GM19452 (cell line): ENCODE results near the gene TAP1.
"Not testable (repeated sequence)": the region's sequence is repeated elsewhere in the genome, so short reads cannot be mapped to it uniquely, and the experiment has no call there.

Source experiments
- ATAC-seq: cut with Tn5 transposase; IDR thresholded peaks from one replicate; pipeline ENCODE4 v1.9.1; 2021; ENCODE audit not compliant: unreplicated experiment

TAP1 gene

GRCh38 chr6:32805404-32805803 lies 48.1 kb downstream of the TAP1 start:
- not testable (repeated sequence) for ATAC-seq

GRCh38 chr6:32803416-32803815 lies 50.1 kb downstream of the TAP1 start:
- ATAC-seq: no peak

- no peak for ATAC-seq
These were observed 53.8 kb downstream of the TAP1 start for GRCh38 chr6:32799740-32800139.

DNA sequence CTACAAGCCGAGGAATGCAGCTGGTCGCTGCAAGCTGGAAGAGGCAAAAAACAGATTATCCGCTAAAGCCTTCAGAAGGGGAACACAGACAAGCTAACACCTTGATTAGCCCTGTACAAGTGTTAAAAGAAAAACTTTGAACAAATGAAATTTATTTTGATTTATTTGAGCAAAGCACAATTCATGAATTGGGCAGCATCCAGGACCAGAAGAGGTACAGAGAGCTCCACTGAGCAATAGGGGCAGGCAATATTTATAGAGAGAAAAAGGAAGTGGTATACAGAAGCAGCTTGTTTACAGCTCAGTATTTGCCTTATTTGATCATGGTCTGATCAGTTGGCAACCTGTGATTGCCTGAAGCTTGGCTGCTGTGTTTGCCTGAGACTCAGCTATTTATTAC lies 54.3 kb downstream of the TAP1 start:
- ATAC-seq: no peak

DNA sequence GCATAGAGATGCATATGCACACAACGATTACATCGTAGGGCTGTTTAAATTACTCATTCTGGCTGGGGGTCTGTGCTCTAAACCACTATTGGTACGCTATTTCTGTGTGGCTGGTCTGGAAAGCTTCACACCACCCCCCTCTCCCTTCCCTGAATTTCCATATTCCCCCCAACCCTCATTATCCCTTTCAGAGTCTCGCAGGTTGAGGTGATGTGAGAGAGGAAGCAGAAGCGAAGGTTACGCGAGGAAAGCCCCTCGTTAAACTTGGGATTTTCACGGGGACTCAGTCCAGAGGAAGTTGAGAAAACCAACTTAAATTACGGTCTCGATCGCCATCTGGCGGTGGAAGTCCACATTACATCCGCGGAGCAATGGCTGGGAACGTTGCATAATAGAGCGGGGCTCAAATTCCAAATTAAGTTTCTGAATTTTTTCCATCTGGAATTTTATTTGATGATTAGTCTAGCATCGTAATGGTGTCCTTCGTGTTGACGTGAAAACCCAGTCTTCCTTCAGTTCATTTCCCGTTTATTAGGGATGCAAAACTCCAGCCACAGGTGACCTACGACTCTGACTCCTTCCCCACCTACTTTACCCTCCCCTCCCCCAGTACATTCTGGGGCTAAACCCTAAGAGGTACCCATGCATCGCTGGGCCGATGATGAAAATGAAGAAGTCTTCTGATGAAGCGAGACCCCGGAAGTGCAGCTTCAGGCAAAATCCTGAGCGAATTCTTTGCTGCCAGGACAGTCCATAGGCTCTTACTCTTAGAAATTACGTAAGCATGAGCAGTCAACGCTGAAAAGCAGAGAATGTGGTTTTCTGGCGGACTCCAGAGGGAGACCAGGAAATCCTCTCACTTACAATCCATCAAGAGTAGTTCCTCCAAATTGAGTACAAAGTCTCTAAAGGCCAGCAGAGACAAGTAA lies 56.4 kb downstream of the TAP1 start:
- ATAC-seq: no peak
